Prostate gland (tissue), 2 donors: Measurements from ENCODE around the gene AOPEP.

Source experiments
- CTCF ChIP-seq, 4 experiments: fragments of 200-600 bp in 2 of 4; fragments of 450-650 bp in 2 of 4; sonication (generic) in 2 of 4; IDR thresholded peaks; 1 replicate in 3 of 4; 2 replicates in 1 of 4; pipeline ENCODE4 v1.5.1; 2016 to 2019; ENCODE audit warnings: antibody characterized with exemption in 4 of 4, mild to moderate bottlenecking in 2 of 4, moderate library complexity in 2 of 4
- POLR2A ChIP-seq: fragments of 450-650 bp; IDR thresholded peaks from one replicate; pipeline ENCODE4 v1.6.1; 2016; ENCODE audit warnings: antibody characterized with exemption, mild to moderate bottlenecking
- POLR2AphosphoS5 ChIP-seq: sonication (generic); formaldehyde crosslinking; IDR thresholded peaks from one replicate; pipeline ENCODE4 v1.6.1; 2017; ENCODE audit warnings: antibody characterized with exemption

DNA sequence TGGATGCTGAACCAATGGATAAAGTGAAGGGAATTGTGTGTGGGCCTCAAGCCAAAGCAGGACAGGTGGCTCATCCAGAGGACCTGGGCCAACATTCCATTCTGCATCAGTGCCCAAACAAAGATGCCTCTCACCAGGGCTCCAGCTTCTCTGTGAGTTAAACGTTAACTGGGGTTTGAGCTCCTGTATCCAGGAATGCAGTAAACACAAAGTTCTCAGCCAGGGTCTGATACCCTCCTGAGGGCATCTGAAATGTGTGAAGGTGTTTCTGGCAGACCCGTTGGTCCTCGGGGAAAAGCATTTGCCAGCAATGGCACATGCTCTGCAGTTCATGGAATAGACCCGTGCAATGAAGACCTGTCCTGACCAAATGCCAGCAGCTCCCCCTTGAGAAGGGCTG lies 33.9 kb upstream of the AOPEP start:
- TF ChIP-seq CTCF (IDR thresholded peaks at IDR 0.05) (no peak), POLR2AphosphoS5 (no peak), POLR2A (no peak)
